ENCODE results near the gene CDIP1.
"Not testable (repeated sequence)": the region's sequence is repeated elsewhere in the genome, so short reads cannot be mapped to it uniquely, and the experiment has no call there.

The CDIP1 gene

DNA sequence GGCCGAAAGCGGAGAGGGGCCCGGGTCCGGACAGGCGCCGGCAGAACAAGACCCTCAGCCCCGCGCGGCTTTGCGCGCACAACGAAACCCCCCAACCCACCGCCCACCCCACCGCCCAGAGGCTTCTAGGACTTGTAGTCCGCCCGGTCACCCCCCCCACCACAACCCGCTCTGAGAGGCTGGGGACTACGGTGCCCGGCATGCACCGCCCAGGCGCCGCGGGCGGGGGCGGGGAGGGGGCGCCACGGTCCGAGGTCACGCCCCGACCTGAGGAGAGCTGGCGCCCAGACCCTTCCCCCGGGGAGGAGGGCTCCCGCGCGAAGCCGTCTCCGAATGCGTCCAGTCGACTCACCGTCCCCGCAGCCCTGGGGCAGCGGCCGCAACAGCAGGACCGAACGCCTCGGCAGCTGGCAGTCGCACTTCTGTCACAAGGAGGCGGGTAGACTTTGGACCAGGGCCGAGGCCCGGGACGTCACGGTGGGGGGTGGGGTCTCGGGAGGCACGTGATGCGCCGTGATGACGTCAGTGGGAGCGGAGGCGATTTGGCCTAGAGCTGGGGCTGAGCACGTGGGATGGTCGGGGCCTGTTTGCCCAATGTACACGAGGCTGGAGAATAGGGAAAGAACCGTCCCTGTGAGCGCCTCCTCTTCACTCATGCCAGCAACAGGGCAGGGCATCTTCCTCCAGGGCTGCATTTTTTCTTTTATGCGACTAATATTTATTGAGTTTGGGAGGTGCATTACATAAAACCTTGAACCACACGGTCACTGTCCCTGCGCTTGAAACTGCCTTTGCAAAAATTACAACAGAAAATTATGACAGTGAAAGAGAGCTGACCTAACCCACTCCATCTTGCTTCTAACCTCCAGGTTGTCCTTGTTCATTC, at the start of gene CDIP1:
CDIP1 (minus strand) TSS at position 424 of the 886 bp plus-strand sequence. CDS start 24,643 bp downstream, outside the sequence.
- DNase-seq (ENCODE audit: low spot score), result peak; percentile 95

DNA sequence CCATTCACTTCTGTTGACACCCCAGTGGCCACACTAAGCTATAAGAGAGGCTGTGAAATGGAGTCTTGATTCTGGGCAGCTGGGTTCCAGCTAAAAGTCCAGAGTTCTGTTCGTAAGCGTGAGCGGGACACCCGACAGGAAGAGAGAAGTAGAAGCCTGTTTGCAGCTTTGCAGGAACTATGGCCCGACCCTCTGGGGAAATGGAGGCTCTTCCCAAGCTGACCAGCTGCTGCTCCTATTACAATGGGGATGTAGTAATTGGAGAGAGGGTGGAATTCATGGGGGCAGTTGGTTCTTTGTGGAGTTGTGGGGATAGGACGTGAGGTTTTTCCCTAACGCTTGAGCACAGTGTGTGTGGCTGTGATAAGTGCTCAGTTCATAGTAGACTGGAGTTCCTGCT, 47.7 kb upstream of the CDIP1 start:
- DNase-seq (ENCODE audit: low spot score), result no peak

DNA sequence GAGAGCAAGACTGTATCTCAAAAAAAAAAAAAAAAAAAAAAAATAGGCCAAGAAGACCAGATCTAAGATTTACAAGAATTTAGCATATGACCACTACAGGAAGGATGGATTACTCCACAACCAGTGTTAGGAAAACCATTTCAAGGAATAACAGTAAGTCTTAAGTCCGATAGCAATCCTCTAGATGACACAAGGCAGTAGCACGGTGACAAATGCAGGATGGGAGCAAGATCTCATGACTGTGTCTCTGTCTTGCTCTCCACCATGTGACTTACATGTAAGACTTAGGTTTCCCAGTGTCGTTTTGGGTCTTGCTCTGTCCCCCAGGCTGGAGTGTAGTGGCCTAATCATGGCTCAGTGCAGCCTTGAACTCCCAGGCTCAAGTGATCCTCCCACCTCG, 45.3 kb upstream of the CDIP1 start:
- no peak for DNase-seq (ENCODE audit: low spot score)

DNA sequence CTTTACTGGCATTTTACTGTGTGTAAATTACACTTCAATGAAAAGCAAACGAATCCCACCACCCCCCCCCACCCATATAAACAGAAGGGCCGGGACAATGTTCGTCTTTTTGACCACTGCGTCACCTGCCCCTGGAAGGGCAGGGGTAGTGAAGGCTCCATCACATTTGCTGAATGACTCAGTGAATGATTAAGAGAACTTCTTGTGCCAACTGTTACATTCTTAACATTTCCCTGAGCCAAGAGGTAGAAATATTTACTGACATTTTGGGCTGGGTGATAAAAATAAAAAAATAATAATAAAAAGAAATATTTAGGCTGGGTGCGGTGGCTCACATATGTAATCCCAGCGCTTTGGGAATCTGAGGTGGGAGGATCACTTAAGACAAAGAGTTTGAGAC, 41.7 kb upstream of the CDIP1 start:
- no peak for DNase-seq (ENCODE audit: low spot score)

DNA sequence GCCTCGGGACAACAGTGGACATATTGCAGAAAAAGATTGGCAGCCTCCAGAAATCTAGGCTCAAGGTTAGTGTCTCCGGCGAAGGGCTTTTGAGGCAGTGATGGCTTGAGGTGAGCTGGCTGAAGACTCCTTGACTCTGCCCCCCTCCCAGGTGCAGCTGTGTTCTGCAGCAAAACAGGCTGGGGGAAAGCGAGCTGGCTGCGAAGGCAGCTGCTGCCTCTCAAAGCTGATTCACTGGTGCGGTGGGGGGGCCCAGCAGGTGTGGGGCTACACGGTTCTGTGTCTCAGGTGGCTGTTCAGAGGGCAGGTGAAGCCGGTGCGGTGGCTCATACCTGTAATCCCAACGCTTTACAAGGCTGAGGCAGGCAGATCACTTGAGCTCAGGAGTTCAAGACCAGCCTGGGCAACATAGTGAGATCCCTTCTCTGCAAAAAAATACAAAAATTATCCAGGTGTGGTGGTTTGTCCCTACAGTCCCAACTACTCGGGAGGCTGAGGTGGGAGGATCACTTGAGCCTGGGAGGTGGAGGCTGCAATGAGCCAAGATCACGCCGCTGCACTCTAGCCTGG, 40.5 kb upstream of the CDIP1 start:
- no peak for DNase-seq (ENCODE audit: low spot score)

DNA sequence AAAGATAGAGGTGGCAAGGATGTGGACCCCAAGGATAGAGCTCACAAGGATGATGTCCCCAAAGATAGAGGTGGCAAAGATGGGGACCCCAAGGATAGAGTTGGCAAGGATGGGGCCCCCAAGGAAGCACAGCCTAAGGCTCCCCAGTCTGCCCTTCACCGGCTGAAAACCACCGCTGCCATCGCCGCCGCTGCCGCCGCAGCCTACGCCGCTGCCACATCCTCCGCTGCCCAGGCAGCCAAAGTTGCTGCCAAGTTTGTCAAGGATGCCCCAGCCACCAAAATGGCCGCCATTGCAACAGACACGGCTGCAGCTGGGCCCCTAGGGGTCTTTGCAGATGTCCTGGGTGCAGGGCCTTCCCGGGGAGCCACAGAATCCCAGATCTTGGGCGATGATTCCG, 37.4 kb upstream of the CDIP1 start:
- DNase-seq (ENCODE audit: low spot score), result no peak

DNA sequence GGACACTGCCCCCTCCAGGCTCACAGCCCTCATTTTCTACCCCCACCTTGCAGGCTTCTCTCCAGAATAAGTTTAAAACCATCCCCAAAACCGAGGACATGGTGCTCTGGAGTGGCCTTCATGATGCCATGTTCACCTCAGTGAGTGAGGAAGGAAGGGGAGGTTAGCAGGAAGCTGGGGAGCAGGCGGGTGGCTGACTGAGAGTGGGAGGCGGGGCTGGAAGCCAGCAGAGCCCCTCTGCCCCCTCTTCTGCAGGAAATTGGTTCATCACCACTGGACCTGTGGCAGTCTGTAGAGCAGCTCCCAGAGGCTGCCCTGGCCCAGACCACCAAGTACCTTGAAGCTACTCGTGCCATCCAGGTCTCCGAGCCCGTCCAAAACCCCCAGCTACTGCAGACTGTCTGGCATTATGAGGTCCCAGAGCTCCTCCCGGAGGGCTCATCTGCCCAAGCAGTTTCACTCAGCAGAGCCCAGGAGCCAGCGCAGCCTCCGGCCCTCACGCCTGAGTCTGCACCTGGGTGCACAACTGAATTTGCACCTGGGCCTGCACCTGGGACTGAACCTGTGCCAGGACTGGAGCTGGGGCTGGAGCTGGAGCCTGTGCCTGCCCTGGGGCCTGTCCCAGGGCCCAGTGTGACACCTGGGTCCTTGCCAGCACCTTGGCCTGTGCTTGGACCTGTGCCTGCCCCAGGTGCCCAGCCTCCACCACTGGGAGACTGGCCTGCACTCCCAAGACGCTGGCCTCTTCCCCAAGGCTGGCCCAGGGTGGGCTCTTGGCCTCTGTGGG, 36.5 kb upstream of the CDIP1 start:
- DNase-seq (ENCODE audit: low spot score), result no peak

DNA sequence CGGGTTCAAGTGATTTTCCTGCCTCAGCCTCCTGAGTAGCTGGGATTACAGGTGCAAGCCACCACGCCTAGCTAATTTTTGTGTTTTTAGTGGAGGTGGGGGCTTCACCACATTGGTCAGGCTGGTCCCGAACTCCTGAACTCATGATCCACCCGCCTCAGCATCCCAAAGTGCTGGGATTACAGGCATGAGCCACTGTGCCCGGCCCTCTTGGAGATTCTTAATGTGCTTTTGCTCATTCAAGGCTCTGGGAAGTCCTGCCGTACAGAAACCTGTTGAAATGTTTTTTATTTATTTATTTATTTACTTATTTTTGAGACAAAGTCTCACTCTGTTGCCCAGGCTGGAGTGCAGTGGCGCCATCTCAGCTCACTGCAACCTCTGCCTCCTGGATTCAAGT, 35.4 kb upstream of the CDIP1 start:
- not testable (repeated sequence) for DNase-seq (ENCODE audit: low spot score)

DNA sequence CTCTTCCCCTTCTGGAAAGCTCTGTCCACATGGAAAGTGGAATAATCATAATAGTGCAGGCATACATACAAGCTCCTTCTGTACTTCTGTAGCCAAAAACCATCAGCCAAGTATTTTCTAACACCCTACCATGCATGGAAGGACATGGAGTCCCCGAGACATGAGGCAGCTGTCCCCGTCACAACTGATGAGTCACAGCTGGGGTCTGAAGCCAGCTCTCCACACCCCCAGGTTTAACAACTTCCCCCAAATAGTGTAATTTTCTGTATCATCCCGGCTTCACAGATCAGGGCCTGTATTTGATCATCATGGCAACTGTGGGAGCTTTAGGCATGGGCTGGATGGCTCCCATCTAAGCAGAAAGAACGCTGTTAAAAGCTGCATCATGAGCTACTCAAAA, 34.1 kb upstream of the CDIP1 start:
- DNase-seq (ENCODE audit: low spot score), result no peak

DNA sequence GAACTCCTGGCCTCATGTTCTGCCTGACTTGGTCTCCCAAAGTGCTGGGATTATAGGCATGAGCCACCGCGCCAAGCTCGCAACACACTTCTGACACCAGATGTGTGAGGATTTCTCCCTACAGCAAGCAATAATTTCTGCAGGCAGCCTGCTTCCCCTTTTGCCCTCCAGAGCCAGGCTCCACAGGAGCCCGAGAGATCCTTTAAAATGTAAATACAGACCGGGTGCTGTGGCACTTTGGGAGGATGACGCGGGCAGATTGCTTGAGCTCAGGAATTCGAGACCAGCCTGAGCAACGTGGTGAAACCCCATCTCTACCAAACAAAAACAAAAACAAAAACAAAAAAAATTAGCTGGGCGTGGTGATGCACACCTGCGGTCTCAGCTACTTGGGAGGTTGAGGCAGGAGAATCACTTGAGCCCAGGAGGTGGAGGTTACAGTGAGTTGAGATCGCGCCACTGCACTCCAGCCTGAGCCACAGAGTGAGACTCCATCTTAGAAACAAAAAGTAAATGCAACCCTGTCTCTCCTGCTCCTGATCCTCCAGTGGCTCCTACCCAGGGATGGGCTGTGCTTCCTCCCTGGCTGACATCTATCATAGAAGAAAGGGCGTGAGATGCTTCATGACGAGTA, 32.2 kb upstream of the CDIP1 start:
- no peak for DNase-seq (ENCODE audit: low spot score)

DNA sequence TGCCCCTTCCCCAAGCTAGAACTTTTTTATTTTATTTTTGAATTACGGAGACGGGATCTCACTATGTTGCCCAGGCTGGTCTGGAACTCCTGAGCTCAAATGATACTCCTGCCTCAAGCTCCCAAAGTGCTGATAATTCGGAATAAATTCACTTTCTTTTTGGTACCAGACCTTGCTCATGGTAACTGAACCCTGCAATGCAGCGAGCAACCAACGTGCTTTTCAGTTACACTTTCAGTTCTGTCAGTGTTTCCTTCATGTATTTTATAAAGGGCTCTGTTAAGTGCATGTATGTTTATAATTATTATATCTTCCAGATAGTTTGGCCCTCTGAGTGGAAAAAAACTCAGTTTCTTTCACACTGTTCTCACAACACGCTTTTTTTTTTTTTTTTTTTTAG, 31.5 kb upstream of the CDIP1 start:
- no peak for DNase-seq (ENCODE audit: low spot score)

DNA sequence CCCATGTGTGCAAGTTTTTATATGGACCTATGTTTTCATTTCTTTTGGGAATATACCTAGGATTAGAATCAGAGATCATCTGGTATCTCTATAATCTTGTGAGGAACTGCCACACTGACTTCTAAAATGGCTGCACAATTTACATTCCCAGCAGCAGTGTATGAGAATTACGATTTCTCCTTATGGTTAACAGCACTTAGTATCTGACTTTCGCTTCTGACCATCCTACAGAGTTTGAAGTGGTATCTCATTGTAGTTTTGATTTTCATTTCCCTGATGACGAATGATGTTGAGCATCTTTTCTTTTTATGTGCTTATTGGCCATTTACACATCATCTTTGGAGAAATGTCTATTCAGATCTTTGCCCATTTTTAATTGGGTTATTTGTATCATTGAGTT, 27.6 kb upstream of the CDIP1 start:
- DNase-seq (ENCODE audit: low spot score), result no peak

DNA sequence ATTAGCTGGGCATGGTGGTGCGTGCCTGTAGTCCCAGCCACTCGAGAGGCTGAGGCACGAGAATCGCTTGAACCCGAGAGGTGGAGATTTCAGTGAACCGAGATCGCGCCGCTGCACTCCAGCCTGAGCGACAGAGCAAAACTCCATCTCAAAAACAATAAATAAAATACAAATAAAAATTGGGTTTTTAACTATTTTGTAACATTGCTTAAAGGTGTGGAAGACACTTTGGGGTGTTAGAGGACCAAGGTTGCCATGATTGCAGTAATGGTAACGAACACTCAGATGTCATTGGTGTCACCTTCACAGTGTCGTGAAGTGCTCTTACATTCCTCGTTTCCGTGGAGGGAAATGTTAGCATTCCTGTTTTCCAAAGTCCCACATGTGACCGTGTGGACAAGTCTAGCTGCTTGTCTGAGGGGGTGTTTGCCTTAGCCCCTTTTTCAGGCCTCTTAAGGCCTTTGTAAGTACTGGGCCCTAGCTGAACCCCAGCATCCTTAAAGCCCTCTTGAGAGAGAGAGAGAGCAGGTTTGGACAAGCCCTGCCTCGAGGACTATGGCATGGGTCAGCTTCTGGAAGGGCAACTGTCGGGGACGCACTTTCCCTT, 26.2 kb upstream of the CDIP1 start:
- no peak for DNase-seq (ENCODE audit: low spot score)

DNA sequence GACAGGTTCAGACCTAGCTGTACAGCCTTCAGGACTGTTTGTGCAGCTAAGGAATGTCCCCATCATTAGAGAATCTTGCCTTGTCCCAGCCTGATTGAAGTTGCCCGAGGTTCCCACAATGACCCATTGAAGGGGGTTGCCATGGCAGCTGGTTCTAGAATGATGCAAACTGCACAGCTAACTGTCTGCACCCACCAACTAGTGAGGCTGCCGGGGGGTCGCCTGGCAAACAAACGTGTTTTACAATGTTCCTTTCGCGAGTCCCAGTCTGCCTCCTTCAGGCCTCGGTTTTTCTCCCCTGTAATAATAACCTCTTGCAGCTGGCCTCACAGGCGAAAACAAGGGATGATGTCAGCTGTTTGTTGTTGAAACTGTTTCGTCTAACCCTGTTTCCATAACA, 23.0 kb upstream of the CDIP1 start:
- no peak for DNase-seq (ENCODE audit: low spot score)

DNA sequence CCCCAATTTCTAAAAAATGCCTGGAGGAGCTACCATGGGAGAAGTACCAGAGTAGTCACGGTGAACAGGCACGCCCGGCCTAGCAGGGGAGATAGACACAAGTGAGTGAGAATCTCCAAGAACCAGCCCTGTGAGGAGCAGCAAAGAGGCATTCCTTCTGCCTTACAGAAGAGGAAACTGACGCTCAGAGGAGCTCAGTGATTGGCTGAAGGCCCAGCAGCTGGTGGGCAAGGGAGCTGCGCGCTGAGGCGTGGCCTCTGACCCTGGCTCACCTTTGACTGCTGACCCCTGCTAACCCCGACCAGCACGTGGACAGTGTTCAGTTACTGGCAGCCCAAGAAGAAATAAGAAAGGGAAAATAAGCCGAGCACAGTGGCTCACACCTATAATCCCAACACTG, 19.4 kb upstream of the CDIP1 start:
- no peak for DNase-seq (ENCODE audit: low spot score)

DNA sequence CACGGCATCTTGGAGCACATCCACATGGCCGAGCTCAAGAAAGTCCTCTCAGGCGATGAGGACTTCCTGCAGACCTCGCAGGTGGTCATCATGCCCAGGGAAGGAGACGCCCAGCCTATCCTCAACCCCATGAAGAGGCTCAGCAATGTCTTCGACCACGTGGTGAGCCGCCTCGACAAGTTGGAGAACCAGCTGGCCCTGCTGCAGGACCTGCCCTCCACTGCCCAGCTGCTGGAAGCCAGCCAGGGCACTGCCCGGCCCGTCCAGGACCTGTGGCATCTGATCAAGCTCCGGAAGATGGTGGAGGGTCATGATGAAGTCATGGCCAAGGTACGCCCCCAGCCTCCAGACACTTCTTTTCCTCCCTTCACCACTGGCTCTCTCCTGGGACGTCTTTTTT, 18.0 kb upstream of the CDIP1 start:
- no peak for DNase-seq (ENCODE audit: low spot score)

DNA sequence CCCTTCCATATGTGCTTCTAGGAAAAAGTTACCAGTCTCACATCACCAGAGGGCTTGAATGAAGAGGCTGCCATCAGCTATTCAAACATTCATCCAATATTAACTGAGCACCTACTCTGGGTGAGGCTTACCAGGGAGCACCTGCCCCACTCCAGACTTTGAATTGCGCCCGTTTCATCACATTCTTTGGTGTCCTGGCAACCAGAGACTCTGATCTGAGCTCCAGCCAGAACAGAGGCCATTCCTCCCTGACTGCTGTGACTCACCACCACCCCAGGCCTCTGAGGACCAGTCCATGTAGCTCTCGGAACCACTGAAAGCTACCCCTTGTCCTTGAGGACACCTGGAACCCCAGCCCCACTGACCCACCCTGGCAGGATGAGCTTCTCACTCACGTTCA, 17.5 kb upstream of the CDIP1 start, which contains the start of gene C16orf96:
C16orf96 (plus strand) TSS at position 229 of the 400 bp plus-strand sequence; CDS start at position 379, 150 bp downstream.
- DNase-seq (ENCODE audit: low spot score), result no peak

DNA sequence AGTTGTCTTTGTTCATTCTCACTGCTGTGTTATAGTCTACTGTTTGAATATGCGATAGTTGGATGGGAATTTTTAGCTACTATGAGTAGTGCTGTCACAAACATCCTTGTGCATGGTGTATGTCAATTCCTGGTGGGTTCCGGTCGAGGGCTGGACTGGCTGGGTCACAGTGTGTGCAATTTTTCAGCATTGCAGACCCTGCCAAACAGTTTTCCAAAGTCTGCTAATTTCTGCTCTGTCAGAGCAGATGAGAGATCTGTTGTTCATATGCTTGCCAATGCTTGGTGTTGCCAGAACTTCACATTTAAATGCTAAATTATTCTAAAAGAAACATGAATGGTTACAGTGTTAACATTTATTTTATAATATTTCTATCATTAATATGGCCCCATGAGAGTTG, 14.0 kb upstream of the CDIP1 start:
- DNase-seq (ENCODE audit: low spot score), result no peak

DNA sequence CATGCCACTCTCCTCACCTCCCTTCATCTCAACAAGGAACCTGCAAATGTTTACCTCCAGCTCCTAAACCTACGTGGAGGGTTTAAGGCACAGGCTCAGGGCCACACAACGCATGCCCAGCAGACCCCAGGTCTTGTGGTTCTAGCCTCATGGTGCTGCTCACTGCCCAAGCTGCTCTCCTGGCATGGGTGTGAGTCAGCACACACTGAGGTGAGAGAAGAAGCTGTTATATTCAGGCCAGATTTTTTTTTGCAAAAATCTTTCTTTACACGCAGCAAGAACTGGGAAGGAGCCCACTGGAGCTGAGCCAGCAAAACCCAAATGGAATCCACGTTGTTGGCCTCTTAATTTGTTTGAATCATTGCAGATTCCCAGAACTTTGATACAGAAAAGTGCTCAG, 12.0 kb upstream of the CDIP1 start:
- DNase-seq (ENCODE audit: low spot score), result no peak

DNA sequence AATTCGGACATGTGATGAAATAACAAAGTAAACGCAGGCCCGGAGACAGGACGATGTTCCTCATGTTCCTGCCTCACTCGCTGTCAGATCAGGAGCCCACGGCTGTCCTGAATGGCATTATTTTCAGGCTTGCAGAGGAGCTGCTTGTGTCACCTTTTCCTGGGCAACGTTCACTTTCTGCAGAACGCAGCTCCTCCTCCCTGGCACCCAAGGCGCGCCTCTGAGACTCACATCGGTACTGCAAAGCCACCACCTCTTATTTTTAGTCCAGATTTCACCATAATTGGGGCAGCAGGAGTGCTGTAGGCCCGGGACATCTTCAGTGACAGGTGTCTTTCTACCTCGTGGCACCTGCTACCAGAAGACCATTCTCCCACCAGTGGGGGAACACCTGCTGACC, 9.6 kb upstream of the CDIP1 start:
- no peak for DNase-seq (ENCODE audit: low spot score)

DNA sequence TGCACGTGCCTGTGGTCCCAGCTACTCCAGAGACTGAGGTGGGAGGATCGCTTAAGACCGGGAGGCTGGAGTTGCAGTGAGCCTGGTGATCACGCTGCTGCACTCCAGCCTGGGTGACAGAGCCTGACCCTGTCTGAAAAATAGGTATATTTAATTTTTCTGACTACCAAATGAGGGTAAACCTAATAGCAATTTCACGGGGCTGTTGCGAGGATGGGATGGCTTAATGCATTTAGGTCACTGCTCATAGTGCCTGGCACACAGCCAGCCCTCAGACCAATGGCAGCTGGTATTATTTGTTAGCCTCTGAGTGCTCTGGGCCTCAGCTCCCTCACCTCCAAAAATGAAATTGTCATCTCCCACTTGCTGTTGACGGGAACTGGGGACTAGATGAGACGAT, 5.9 kb upstream of the CDIP1 start:
- no peak for DNase-seq (ENCODE audit: low spot score)

DNA sequence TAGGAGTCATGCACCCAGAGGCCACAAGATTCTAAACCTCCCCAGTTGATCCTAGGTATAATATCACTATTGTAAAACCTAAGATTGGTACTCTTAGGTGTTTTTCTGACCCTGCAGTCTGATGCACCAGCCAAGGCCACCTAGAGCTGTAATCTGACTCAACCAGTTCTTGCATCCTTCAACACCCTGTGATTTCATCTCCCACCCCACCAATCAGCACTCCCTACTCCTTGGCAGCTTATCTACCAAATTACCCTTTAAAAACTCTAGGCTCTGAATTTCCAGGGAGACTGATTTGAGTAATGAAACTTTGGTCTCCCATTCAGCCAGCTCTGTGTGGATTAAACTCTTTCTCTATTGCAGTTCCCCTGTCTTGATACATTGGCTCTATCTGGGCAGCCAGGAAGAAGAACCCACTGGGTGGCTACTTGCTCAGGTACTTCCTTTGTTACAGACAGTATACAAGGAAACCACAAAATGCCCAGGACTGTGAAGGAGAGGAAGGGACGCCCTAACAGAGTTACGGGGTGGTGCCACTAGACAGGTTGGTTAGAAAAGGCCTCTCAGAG, 1.2 kb upstream of the CDIP1 start:
- no peak for DNase-seq (ENCODE audit: low spot score)
